Type B pancreatic cell (in vitro differentiated cells): ENCODE data around the gene RFT1. TPM values are rescaled to one million over a fixed set of nuclear protein-coding genes. Genes with fewer than 3 reads are reported as not detected.

ENCODE experiments used
- DNase-seq: peaks from one replicate; pipeline ENCODE4 v3.0.0; 2021; ENCODE audit warnings: mixed read lengths; ENCODE audit not compliant: unreplicated experiment; ENCODE audit errors: extremely low spot score
- H3K27ac Mint-ChIP-seq: 2 replicates; pipeline ENCODE4 v1.8.0; 2021; ENCODE audit warnings: mild to moderate bottlenecking, mixed read lengths
- H3K27me3 Mint-ChIP-seq: 2 replicates; pipeline ENCODE4 v1.8.0; 2021; ENCODE audit warnings: mixed read lengths
- H3K36me3 Mint-ChIP-seq: 2 replicates; pipeline ENCODE4 v1.8.0; 2021; ENCODE audit warnings: mixed read lengths
- H3K4me1 Mint-ChIP-seq: one replicate; pipeline ENCODE4 v1.8.0; 2021; ENCODE audit warnings: mixed read lengths; ENCODE audit not compliant: unreplicated experiment
- H3K4me3 Mint-ChIP-seq: 2 replicates; pipeline ENCODE4 v1.8.0; 2021; ENCODE audit warnings: mild to moderate bottlenecking, mixed read lengths
- H3K9me3 Mint-ChIP-seq: 2 replicates; pipeline ENCODE4 v1.8.0; 2021; ENCODE audit warnings: mixed read lengths
- CTCF ChIP-seq: fragments of 200-600 bp; sonication (generic); conservative IDR thresholded peaks from 2 replicates; pipeline ENCODE4 v1.5.0; 2021; ENCODE audit warnings: antibody characterized with exemption, mild to moderate bottlenecking
- total RNA-seq: library from RNA; stranded (reverse); gene quantifications from 2 replicates; pipeline ENCODE4 v1.2.1, GENCODE V29; 2021; ENCODE audit warnings: low replicate concordance

Gene RFT1
- total RNA-seq, 1 donor from 2014 or later, result 31.0 TPM

- no peaks in the 10 kb centered on the region for H3K9me3 Mint-ChIP-seq
- H3K27ac Mint-ChIP-seq, result no peak overlapping the region
These were observed 44.4 kb upstream of the RFT1 start for GRCh38 chr3:53174346-53175250.

GRCh38 chr3:53173107-53173506 lies 42.9 kb upstream of the RFT1 start:
- no peak for DNase-seq
- no peak overlapping the region for H3K4me3 Mint-ChIP-seq
- peaks cover 24% of the 10 kb centered on the region for H3K4me1 Mint-ChIP-seq

More at GRCh38 chr3:53174346-53175250, 44.4 kb upstream of the RFT1 start:
- Mint-ChIP-seq H3K4me3 (no peak overlapping the region), H3K4me1 (peaks cover 13% of the 10 kb centered on the region), H3K36me3 (no peaks in the 10 kb centered on the region), H3K27me3 (no peaks in the 10 kb centered on the region)
- TF ChIP-seq CTCF, result no peak
- no peak for DNase-seq

GRCh38 chr3:53171827-53172505 lies 41.7 kb upstream of the RFT1 start:
- Mint-ChIP-seq H3K36me3 (no peaks in the 10 kb centered on the region), H3K4me1 (peaks cover 32% of the 10 kb centered on the region), H3K27me3 (no peaks in the 10 kb centered on the region), H3K27ac (peak overlapping the region; percentile 65), H3K4me3 (no peak overlapping the region), H3K9me3 (no peaks in the 10 kb centered on the region)
- DNase-seq, result no peak
- no peak for TF ChIP-seq CTCF

More at GRCh38 chr3:53173107-53173506, 42.9 kb upstream of the RFT1 start:
- Mint-ChIP-seq H3K27ac (no peak overlapping the region), H3K27me3 (no peaks in the 10 kb centered on the region), H3K36me3 (no peaks in the 10 kb centered on the region), H3K9me3 (no peaks in the 10 kb centered on the region)
- TF ChIP-seq CTCF, result no peak

- TF ChIP-seq CTCF, result no peak
- Mint-ChIP-seq H3K4me1 (peaks cover 32% of the 10 kb centered on the region), H3K27ac (peak overlapping the region; percentile 65), H3K9me3 (no peaks in the 10 kb centered on the region), H3K4me3 (no peak overlapping the region), H3K36me3 (no peaks in the 10 kb centered on the region), H3K27me3 (no peaks in the 10 kb centered on the region)
- no peak for DNase-seq
These were observed 40.8 kb upstream of the RFT1 start for GRCh38 chr3:53171064-53171418.

- no peak for DNase-seq
- H3K36me3 Mint-ChIP-seq, result no peaks in the 10 kb centered on the region
- H3K9me3 Mint-ChIP-seq, result no peaks in the 10 kb centered on the region
- peak overlapping the region; percentile 65 for H3K27ac Mint-ChIP-seq
- no peak for TF ChIP-seq CTCF
- peaks cover 32% of the 10 kb centered on the region for H3K4me1 Mint-ChIP-seq
- H3K4me3 Mint-ChIP-seq, result no peak overlapping the region
- no peaks in the 10 kb centered on the region for H3K27me3 Mint-ChIP-seq
These were observed 40.3 kb upstream of the RFT1 start for GRCh38 chr3:53170325-53171063.
